GM12878 (cell line): ENCODE results near the gene TAF11. TPM values are rescaled to one million over a fixed set of nuclear protein-coding genes. Genes with fewer than 3 reads are reported as not detected.

ENCODE experiments used
- ATAC-seq: fragments of 200-7000 bp; cut with Tn5 transposase; 3 replicates; pipeline ENCODE4 v1.9.1; 2020; ENCODE audit warnings: mild to moderate bottlenecking, moderate library complexity
- BruUV-seq: library from RNA; stranded (reverse); fragments of 400-500 nt; replicated peaks from 2 replicates; lab custom pipeline; 2021; lab: Mats Ljungman, UMichigan
- CTCF ChIA-PET: fragments of 300-600 bp; sonication (Branson Sonifier 250); formaldehyde crosslinking; extraction: SDS; loops from one replicate; lab custom pipeline; 2021; ENCODE audit warnings: inconsistent platforms; lab: Yijun Ruan, JAX
- POLR2A ChIA-PET: fragments of 350-600 bp; formaldehyde crosslinking; extraction: SDS; loops from one replicate; lab custom pipeline; 2021; ENCODE audit warnings: inconsistent platforms; lab: Charles Lee
- RAD21 ChIA-PET: fragments of 300-600 bp; sonication (Branson Sonifier 250); formaldehyde crosslinking; loops from one replicate; lab custom pipeline; 2023; ENCODE audit warnings: antibody characterized with exemption; ENCODE audit not compliant: unreplicated experiment; lab: Charles Lee
- SMC1A ChIA-PET: fragments of 300-600 bp; sonication (Branson Sonifier 250); formaldehyde crosslinking; loops from one replicate; lab custom pipeline; 2023; ENCODE audit not compliant: unreplicated experiment, uncharacterized antibody; lab: Charles Lee
- DNase-seq: peaks from one replicate; pipeline ENCODE4 v3.0.0-alpha.2; 2011; ENCODE audit warnings: low read depth, low spot score
- FAIRE-seq: peaks from 3 replicates; lab custom pipeline; 2011; peaks lifted over from hg19 to GRCh38; lab: Jason Lieb, UNC
- H2AFZ ChIP-seq: 2 replicates; pipeline ENCODE4 v1.6.0; 2011; ENCODE audit warnings: low read depth, low read length, control low read depth; ENCODE audit not compliant: control insufficient read depth
- H3K27ac ChIP-seq: 2 replicates; pipeline ENCODE4 v1.5.1; 2011; ENCODE audit warnings: control low read depth; ENCODE audit not compliant: control insufficient read depth, insufficient read depth
- H3K27me3 ChIP-seq, 2 experiments: replicated peaks in 1 of 2; 2 replicates each; pipeline versions ENCODE4 v1.6.0 to v1.6.1; 2011; ENCODE audit warnings: low read length in 1 of 2; ENCODE audit not compliant: control insufficient read depth in 2 of 2, insufficient read depth in 2 of 2
- H3K36me3 ChIP-seq, 2 experiments: 2 replicates each; pipeline ENCODE4 v1.5.1; 2011; ENCODE audit warnings: low read length in 1 of 2; ENCODE audit not compliant: control insufficient read depth in 2 of 2, insufficient read depth in 2 of 2
- H3K4me1 ChIP-seq: 2 replicates; pipeline ENCODE4 v1.6.1; 2011; ENCODE audit warnings: mild to moderate bottlenecking, low read length, moderate library complexity, mixed read lengths; ENCODE audit not compliant: control insufficient read depth, insufficient read depth
- H3K4me2 ChIP-seq: 2 replicates; pipeline ENCODE4 v1.6.0; 2011; ENCODE audit warnings: control low read depth; ENCODE audit not compliant: control insufficient read depth, insufficient read depth
- H3K4me3 ChIP-seq: fragments of 200-600 bp; sonication (generic); 2 replicates; pipeline ENCODE4 v1.5.1; 2016
- H3K79me2 ChIP-seq: 2 replicates; pipeline ENCODE4 v1.6.0; 2011; ENCODE audit warnings: low read length; ENCODE audit not compliant: control insufficient read depth, insufficient read depth
- H3K9ac ChIP-seq: 2 replicates; pipeline ENCODE4 v1.8.0; 2011; ENCODE audit warnings: low read length, control low read depth, mixed read lengths; ENCODE audit not compliant: control insufficient read depth, insufficient read depth
- H3K9me3 ChIP-seq: replicated peaks from 3 replicates; pipeline ENCODE4 v1.5.1; 2011; ENCODE audit warnings: mild to moderate bottlenecking, low read length; ENCODE audit not compliant: control insufficient read depth, insufficient read depth
- H4K20me1 ChIP-seq: 2 replicates; pipeline ENCODE4 v1.6.0; 2011; ENCODE audit not compliant: control insufficient read depth, insufficient read depth
- BCL11A ChIP-seq: IDR thresholded peaks from 2 replicates; pipeline ENCODE4 v1.6.1; 2011; ENCODE audit warnings: low read depth, low read length
- CHD1 ChIP-seq: IDR thresholded peaks from 2 replicates; pipeline ENCODE4 v1.6.1; 2012; ENCODE audit warnings: low read depth, low read length, improper control_type of control experiment
- DPF2 ChIP-seq: fragments of 450-650 bp; IDR thresholded peaks from 2 replicates; pipeline ENCODE4 v1.6.1; 2017; ENCODE audit warnings: mild to moderate bottlenecking
- GATAD2B ChIP-seq: fragments of 450-650 bp; conservative IDR thresholded peaks from 2 replicates; pipeline ENCODE4 v1.6.1; 2017; ENCODE audit warnings: low read depth, mild to moderate bottlenecking, moderate library complexity
- HDAC2 ChIP-seq: fragments of 200-600 bp; sonication (generic); IDR thresholded peaks from 2 replicates; pipeline ENCODE4 v1.6.1; 2017
- MXI1 ChIP-seq: fragments of 150-350 bp; IDR thresholded peaks from 2 replicates; pipeline ENCODE4 v1.6.1; 2011; ENCODE audit warnings: low read depth, mild to moderate bottlenecking, inconsistent platforms, low read length, improper control_type of control experiment
- NFYB ChIP-seq: IDR thresholded peaks from 2 replicates; pipeline ENCODE4 v1.6.1; 2011; ENCODE audit warnings: low read depth, mild to moderate bottlenecking, low read length, improper control_type of control experiment, moderate library complexity; ENCODE audit not compliant: insufficient read depth
- RB1 ChIP-seq: fragments of 450-650 bp; formaldehyde crosslinking; IDR thresholded peaks from 2 replicates; pipeline ENCODE4 v1.6.1; 2017; ENCODE audit warnings: mild to moderate bottlenecking, borderline replicate concordance
- SREBF1 ChIP-seq: IDR thresholded peaks from 2 replicates; pipeline ENCODE4 v1.6.1; 2012; ENCODE audit warnings: mild to moderate bottlenecking, low read length
- SUZ12 ChIP-seq: fragments of 200-600 bp; sonication (generic); IDR thresholded peaks from one replicate; pipeline ENCODE4 v1.6.1; 2018; ENCODE audit warnings: antibody characterized with exemption, mild to moderate bottlenecking; ENCODE audit not compliant: unreplicated experiment
- TCF12 ChIP-seq: IDR thresholded peaks from 2 replicates; pipeline ENCODE4 v1.6.1; 2011; ENCODE audit warnings: low read depth, mild to moderate bottlenecking, low read length
- TCF7 ChIP-seq: IDR thresholded peaks from 2 replicates; pipeline ENCODE4 v1.6.1; 2014; ENCODE audit warnings: antibody characterized with exemption, borderline replicate concordance
- ZNF24 ChIP-seq: fragments of 450-650 bp; IDR thresholded peaks from 2 replicates; pipeline ENCODE4 v1.6.1; 2017; ENCODE audit warnings: antibody characterized with exemption, mild to moderate bottlenecking
- WGBS: methylation state at CpG from one replicate; pipeline ENCODE4 v1.1.6; 2016; ENCODE audit warnings: low lambda C conversion rate; ENCODE audit not compliant: insufficient replicate concordance, insufficient coverage; ENCODE audit errors: missing lambda C conversion rate; 5-methylcytosine and 5-hydroxymethylcytosine counted together
- in situ Hi-C: fragments of 300-500 bp; cut with MboI; formaldehyde crosslinking; loops from 9 replicates; pipeline ENCODE4 v1.14.3; 2018; ENCODE audit warnings: mixed read lengths
- intact Hi-C: fragments of 100-400 bp; cut with micrococcal nuclease; formaldehyde crosslinking; loops from one replicate; pipeline ENCODE4 v1.14.2; 2022; ENCODE audit not compliant: unreplicated experiment
- polyA plus RNA-seq, 11 experiments: library from polyadenylated mRNA; depleted of rRNA in 4 of 11; unstranded in 6 of 11; stranded (reverse) in 5 of 11; fragments of >200 nt; fragmentation: Nextera tagmentation in 4 of 11; fragmentation: Illumina TruSeq in 1 of 11; extraction: Ambion mirVana in 4 of 11; extraction: Trizol in 1 of 11; gene quantifications; 1 replicate in 1 of 11; 2 replicates in 10 of 11; pipeline versions ENCODE4 v1.2.1 to v1.2.3, GENCODE V29; 2011 to 2016; ENCODE audit warnings: inconsistent platforms in 2 of 11, missing spikeins in 2 of 11, low read depth in 1 of 11
- total RNA-seq, 4 experiments: library from RNA; depleted of rRNA in 3 of 4; stranded (reverse); fragments of >200 nt in 3 of 4; fragmentation: Illumina TruSeq in 1 of 4; extraction: Trizol in 1 of 4; gene quantifications; 2 replicates each; pipeline versions ENCODE4 v1.2.1 to v1.2.3, GENCODE V29; 2013 to 2021
- TF ChIP-seq, protein P1 (sequence below): IDR thresholded peaks from 2 replicates; pipeline ENCODE4 v1.6.1; 2012; ENCODE audit warnings: improper control_type of control experiment, low read depth, low read length; ENCODE audit not compliant: insufficient replicate concordance
- TF ChIP-seq, protein P2 (sequence below): fragments of 450-650 bp; IDR thresholded peaks from 2 replicates; pipeline ENCODE4 v1.6.1; 2016; ENCODE audit warnings: mild to moderate bottlenecking
- TF ChIP-seq, protein P3 (sequence below): fragments of 450-650 bp; formaldehyde crosslinking; IDR thresholded peaks from 2 replicates; pipeline ENCODE4 v1.5.0; 2022; ENCODE audit warnings: mild to moderate bottlenecking, missing genetic modification characterization

Gene TAF11
- total and polyA plus RNA-seq, 10 of the 15 experiments (the other 5 are each of a cell fraction or from before 2014, with no cell fraction given) = 24.6 to 59.2 (median 32.0) TPM

DNA sequence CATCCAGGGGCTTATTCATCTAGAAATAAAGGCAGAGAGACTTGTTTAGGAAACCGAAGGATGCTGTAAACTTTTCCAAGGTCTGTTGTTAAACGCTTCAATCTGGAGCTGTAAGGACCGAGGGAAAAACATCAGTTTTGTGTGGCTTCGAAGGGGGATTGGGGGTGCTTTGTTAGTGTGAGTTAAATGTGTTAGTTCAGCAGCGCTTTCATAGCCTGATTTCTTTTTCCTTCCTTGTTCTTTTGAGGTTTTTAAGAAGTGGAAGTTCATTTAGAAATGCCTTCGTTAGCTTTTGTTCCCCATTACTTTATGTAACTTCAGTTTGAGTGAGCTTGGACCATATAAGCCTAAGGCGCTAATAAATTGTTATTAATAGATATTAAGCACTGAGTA is 2.7 kb upstream of the TAF11 start:
- SMC1A ChIA-PET = interaction anchor here (1.4 kb wide), 1 partner anchor 254 kb away, joined by 3 read pairs; no protein-coding TSS in a partner anchor
- H3K9me3 ChIP-seq = no peaks in the 10 kb centered on the region
- H3K4me3 ChIP-seq = peak overlapping the region; percentile 97
- no peak overlapping the region for H3K27ac ChIP-seq
- TF ChIP-seq MXI1 (no peak), SUZ12 (no peak), BCL11A (no peak), TCF12 (no peak), SREBF1 (no peak), ZNF24 (no peak), CHD1 (no peak), DPF2 (no peak), TCF7 (no peak), GATAD2B (no peak), RB1 (no peak), HDAC2 (no peak), NFYB (no peak)
- TF ChIP-seq, protein P1, sequence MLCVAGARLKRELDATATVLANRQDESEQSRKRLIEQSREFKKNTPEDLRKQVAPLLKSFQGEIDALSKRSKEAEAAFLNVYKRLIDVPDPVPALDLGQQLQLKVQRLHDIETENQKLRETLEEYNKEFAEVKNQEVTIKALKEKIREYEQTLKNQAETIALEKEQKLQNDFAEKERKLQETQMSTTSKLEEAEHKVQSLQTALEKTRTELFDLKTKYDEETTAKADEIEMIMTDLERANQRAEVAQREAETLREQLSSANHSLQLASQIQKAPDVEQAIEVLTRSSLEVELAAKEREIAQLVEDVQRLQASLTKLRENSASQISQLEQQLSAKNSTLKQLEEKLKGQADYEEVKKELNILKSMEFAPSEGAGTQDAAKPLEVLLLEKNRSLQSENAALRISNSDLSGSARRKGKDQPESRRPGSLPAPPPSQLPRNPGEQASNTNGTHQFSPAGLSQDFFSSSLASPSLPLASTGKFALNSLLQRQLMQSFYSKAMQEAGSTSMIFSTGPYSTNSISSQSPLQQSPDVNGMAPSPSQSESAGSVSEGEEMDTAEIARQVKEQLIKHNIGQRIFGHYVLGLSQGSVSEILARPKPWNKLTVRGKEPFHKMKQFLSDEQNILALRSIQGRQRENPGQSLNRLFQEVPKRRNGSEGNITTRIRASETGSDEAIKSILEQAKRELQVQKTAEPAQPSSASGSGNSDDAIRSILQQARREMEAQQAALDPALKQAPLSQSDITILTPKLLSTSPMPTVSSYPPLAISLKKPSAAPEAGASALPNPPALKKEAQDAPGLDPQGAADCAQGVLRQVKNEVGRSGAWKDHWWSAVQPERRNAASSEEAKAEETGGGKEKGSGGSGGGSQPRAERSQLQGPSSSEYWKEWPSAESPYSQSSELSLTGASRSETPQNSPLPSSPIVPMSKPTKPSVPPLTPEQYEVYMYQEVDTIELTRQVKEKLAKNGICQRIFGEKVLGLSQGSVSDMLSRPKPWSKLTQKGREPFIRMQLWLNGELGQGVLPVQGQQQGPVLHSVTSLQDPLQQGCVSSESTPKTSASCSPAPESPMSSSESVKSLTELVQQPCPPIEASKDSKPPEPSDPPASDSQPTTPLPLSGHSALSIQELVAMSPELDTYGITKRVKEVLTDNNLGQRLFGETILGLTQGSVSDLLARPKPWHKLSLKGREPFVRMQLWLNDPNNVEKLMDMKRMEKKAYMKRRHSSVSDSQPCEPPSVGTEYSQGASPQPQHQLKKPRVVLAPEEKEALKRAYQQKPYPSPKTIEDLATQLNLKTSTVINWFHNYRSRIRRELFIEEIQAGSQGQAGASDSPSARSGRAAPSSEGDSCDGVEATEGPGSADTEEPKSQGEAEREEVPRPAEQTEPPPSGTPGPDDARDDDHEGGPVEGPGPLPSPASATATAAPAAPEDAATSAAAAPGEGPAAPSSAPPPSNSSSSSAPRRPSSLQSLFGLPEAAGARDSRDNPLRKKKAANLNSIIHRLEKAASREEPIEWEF = no peak
- TF ChIP-seq, protein P2, sequence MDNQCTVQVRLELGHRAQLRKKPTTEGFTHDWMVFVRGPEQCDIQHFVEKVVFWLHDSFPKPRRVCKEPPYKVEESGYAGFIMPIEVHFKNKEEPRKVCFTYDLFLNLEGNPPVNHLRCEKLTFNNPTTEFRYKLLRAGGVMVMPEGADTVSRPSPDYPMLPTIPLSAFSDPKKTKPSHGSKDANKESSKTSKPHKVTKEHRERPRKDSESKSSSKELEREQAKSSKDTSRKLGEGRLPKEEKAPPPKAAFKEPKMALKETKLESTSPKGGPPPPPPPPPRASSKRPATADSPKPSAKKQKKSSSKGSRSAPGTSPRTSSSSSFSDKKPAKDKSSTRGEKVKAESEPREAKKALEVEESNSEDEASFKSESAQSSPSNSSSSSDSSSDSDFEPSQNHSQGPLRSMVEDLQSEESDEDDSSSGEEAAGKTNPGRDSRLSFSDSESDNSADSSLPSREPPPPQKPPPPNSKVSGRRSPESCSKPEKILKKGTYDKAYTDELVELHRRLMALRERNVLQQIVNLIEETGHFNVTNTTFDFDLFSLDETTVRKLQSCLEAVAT = no peak
- TF ChIP-seq, protein P3, sequence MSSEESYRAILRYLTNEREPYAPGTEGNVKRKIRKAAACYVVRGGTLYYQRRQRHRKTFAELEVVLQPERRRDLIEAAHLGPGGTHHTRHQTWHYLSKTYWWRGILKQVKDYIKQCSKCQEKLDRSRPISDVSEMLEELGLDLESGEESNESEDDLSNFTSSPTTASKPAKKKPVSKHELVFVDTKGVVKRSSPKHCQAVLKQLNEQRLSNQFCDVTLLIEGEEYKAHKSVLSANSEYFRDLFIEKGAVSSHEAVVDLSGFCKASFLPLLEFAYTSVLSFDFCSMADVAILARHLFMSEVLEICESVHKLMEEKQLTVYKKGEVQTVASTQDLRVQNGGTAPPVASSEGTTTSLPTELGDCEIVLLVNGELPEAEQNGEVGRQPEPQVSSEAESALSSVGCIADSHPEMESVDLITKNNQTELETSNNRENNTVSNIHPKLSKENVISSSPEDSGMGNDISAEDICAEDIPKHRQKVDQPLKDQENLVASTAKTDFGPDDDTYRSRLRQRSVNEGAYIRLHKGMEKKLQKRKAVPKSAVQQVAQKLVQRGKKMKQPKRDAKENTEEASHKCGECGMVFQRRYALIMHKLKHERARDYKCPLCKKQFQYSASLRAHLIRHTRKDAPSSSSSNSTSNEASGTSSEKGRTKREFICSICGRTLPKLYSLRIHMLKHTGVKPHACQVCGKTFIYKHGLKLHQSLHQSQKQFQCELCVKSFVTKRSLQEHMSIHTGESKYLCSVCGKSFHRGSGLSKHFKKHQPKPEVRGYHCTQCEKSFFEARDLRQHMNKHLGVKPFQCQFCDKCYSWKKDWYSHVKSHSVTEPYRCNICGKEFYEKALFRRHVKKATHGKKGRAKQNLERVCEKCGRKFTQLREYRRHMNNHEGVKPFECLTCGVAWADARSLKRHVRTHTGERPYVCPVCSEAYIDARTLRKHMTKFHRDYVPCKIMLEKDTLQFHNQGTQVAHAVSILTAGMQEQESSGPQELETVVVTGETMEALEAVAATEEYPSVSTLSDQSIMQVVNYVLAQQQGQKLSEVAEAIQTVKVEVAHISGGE (CRISPR knock-in tag) = no peak
- peak overlapping the region; percentile 9; the same call in 1 of the 2 replicates for H2AFZ ChIP-seq
- H3K9ac ChIP-seq = peak overlapping the region; percentile 18; the same call in 1 of the 2 replicates
- peak overlapping the region; percentile 67 for H3K4me2 ChIP-seq
- POLR2A ChIA-PET = no interaction called here
- CTCF ChIA-PET = no interaction called here
- FAIRE-seq (no peak), ATAC-seq (no peak), DNase-seq (no peak)
- H4K20me1 ChIP-seq = no peaks in the 10 kb centered on the region
- RAD21 ChIA-PET = interaction anchor here (3.4 kb wide), 1 partner anchor 99 kb away, joined by 10 read pairs; the partner anchor contains the start of gene BLTP3A
- peaks cover 21% of the 10 kb centered on the region for H3K79me2 ChIP-seq
- H3K27me3 ChIP-seq = no peaks in the 10 kb centered on the region
- no TSS peak for BruUV-seq
- in situ Hi-C loops (no loop called here), intact Hi-C loops (no loop called here)
- no peaks in the 10 kb centered on the region for H3K36me3 ChIP-seq
- peaks cover 5% of the 10 kb centered on the region for H3K4me1 ChIP-seq
- 47% methylated on average over 7 of the region's 7 CpGs for WGBS
